Mucosa of descending colon (tissue), 3 donors: ENCODE results near the gene CD101. TPM values are rescaled to one million over a fixed set of nuclear protein-coding genes. Genes with fewer than 3 reads are reported as not detected.

ENCODE experiments used
- ATAC-seq: fragments of 200-7000 bp; cut with Tn5 transposase; one replicate; pipeline ENCODE4 v1.9.1; 2020; ENCODE audit warnings: mild to moderate bottlenecking, moderate library complexity
- DNase-seq, 3 donors: peaks; one replicate each; pipeline ENCODE4 v3.0.0-alpha.2; 2020
- H3K36me3 ChIP-seq: fragments of 200-600 bp; one replicate; pipeline ENCODE4 v1.8.0; 2021; ENCODE audit warnings: low read depth, mild to moderate bottlenecking
- H3K4me1 ChIP-seq: fragments of 200-600 bp; one replicate; pipeline ENCODE4 v1.8.0; 2021; ENCODE audit warnings: low read depth, mild to moderate bottlenecking
- H3K4me3 ChIP-seq: fragments of 200-600 bp; one replicate; pipeline ENCODE4 v1.8.0; 2021; ENCODE audit warnings: mild to moderate bottlenecking
- H3K9me3 ChIP-seq: fragments of 200-600 bp; one replicate; pipeline ENCODE4 v1.8.0; 2021; ENCODE audit warnings: mild to moderate bottlenecking
- CTCF ChIP-seq: fragments of 200-600 bp; IDR thresholded peaks from one replicate; pipeline ENCODE4 v1.8.0; 2022; ENCODE audit warnings: antibody characterized with exemption, mild to moderate bottlenecking
- intact Hi-C, 2 donors: fragments of 100-400 bp; cut with DNase I in 1 of 2; cut with micrococcal nuclease in 1 of 2; formaldehyde crosslinking; loops; one replicate each; pipeline versions ENCODE4 v1.11.0 to v1.11.1; 2022; cut with DNase I, micrococcal nuclease
- total RNA-seq, 3 donors: library from RNA; stranded (reverse); fragmentation: NEBNext Ultra II Directional in 2 of 3; extraction: Animal tissue kit (Norgen Biotek cat#: 25700) in 2 of 3; gene quantifications; one replicate each; pipeline versions ENCODE4 v1.2.1 to v1.2.4, GENCODE V29; 2021 to 2023
- donor health status: DM: no; HTN: no; CAD: no; lungs with moderate emphysema.
- donor health status: DM: no; HTN: no; CAD: no.
- donor health status: DM: no; HTN: yes; CAD: no.

Gene CD101
- total RNA-seq, 3 donors from 2014 or later, result 4.6 to 6.1 (median 4.7) TPM

GRCh38 chr1:117046781-117047180 lies 45.2 kb downstream of the CD101 start:
- ATAC-seq (no peak), DNase-seq (no peak)
- no peak for TF ChIP-seq CTCF
- intact Hi-C loops, result no loop called here
- no peak overlapping the region for H3K4me3 ChIP-seq
- H3K9me3 ChIP-seq, result no peaks in the 10 kb centered on the region
- H3K4me1 ChIP-seq, result peaks cover 7% of the 10 kb centered on the region
- H3K36me3 ChIP-seq, result no peaks in the 10 kb centered on the region

DNA sequence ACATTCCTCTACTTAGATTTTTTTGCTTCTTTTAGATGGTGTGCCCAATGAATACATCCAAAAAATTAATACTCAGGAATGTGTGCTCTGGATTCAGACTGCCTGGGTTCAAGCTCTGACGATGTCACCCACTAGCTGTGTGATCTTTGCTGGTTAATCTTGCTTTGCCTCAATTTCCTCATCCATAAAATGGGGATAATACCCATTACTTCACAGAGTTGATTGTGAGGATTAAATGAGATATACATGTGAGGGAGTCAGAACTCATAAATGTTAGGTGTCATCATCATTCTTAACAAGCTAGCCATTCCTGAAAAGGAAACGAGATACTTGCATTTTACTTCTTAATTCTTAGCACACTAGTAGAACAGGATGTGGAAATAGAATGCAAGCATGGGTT lies 45.7 kb downstream of the CD101 start:
- ATAC-seq, result no peak

DNA sequence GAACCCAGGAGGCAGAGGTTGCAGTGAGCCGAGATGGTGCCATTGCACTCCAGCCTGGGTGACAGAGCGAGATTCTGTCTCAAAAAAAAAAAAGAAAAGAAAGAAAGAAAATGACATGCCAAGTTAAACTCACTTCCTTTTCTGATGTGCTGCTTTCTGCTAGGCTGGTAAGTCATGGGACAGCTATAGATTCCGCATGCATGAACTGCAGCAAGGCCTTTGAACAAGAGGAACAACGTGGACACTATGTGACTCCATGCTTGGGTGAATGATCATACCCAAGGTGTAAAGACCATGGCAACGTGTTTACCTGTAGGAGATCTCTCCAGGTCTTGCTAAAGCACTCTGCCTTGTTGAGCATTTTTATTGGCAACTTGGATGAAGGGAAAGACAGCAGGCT lies 48.3 kb downstream of the CD101 start:
- Histone ChIP-seq H3K4me3 (no peak overlapping the region), H3K36me3 (no peaks in the 10 kb centered on the region), H3K4me1 (peaks cover 7% of the 10 kb centered on the region), H3K9me3 (no peaks in the 10 kb centered on the region)
- DNase-seq (no peak), ATAC-seq (no peak)
- TF ChIP-seq CTCF, result no peak
- intact Hi-C loops, result loop anchor here (5.0 to 10.0 kb wide), 2 partner anchors 145 to 313 kb away; partner anchors contain the start of gene PTGFRN (in 1 of the 2)

More for the DNA sequence above, 45.7 kb downstream of the CD101 start:
- intact Hi-C loops, result no loop called here
- Histone ChIP-seq H3K36me3 (no peaks in the 10 kb centered on the region), H3K4me1 (peaks cover 7% of the 10 kb centered on the region), H3K9me3 (no peaks in the 10 kb centered on the region), H3K4me3 (no peak overlapping the region)
- no peak for TF ChIP-seq CTCF
- DNase-seq, result no peak

GRCh38 chr1:117051224-117052064 lies 49.9 kb downstream of the CD101 start:
- Histone ChIP-seq H3K4me3 (no peak overlapping the region), H3K36me3 (no peaks in the 10 kb centered on the region), H3K9me3 (no peaks in the 10 kb centered on the region), H3K4me1 (peaks cover 7% of the 10 kb centered on the region)
- ATAC-seq, result peak; percentile 95
- intact Hi-C loops, result loop anchor here (5.0 to 10.0 kb wide), 2 partner anchors 147 to 314 kb away; partner anchors contain the start of gene PTGFRN (in 1 of the 2)
- DNase-seq, result peak in 2 of 3 donors; percentile 60 to 77
- TF ChIP-seq CTCF, result no peak

DNA sequence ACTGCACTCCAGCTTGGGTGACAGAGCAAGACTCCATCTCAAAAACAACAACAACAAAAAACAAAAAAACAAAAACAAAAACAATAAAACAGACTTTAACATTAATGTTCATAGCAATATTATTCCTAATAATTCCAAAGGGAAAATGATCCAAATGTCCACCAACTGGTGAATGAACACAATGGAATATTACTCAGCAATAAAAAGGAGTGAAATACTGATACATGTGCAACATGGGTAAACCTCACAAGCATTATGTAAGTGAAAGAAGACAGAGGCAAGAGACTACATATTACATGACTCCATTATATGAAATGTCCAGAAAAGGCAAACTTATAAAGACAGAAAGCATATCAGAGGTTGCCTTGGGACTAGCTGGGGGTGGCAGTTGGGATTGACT lies 52.5 kb downstream of the CD101 start:
- intact Hi-C loops, result loop anchor here (5.0 to 10.0 kb wide), 2 partner anchors 149 to 317 kb away; partner anchors contain the start of gene PTGFRN (in 1 of the 2)
- peaks cover 12% of the 10 kb centered on the region for H3K4me1 ChIP-seq
- TF ChIP-seq CTCF, result no peak
- no peaks in the 10 kb centered on the region for H3K9me3 ChIP-seq
- H3K4me3 ChIP-seq, result no peak overlapping the region
- ATAC-seq (no peak), DNase-seq (no peak)
- no peaks in the 10 kb centered on the region for H3K36me3 ChIP-seq
